ENCODE results near the gene DIPK2A. TPM values are rescaled to one million over a fixed set of nuclear protein-coding genes. Genes with fewer than 3 reads are reported as not detected.

The DIPK2A gene, protein sequence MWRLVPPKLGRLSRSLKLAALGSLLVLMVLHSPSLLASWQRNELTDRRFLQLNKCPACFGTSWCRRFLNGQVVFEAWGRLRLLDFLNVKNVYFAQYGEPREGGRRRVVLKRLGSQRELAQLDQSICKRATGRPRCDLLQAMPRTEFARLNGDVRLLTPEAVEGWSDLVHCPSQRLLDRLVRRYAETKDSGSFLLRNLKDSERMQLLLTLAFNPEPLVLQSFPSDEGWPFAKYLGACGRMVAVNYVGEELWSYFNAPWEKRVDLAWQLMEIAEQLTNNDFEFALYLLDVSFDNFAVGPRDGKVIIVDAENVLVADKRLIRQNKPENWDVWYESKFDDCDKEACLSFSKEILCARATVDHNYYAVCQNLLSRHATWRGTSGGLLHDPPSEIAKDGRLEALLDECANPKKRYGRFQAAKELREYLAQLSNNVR
- total RNA-seq (2014; rRNA removed; shearing (Covaris generic)): 20.4 and 25.2 TPM in 2 replicates

DNA sequence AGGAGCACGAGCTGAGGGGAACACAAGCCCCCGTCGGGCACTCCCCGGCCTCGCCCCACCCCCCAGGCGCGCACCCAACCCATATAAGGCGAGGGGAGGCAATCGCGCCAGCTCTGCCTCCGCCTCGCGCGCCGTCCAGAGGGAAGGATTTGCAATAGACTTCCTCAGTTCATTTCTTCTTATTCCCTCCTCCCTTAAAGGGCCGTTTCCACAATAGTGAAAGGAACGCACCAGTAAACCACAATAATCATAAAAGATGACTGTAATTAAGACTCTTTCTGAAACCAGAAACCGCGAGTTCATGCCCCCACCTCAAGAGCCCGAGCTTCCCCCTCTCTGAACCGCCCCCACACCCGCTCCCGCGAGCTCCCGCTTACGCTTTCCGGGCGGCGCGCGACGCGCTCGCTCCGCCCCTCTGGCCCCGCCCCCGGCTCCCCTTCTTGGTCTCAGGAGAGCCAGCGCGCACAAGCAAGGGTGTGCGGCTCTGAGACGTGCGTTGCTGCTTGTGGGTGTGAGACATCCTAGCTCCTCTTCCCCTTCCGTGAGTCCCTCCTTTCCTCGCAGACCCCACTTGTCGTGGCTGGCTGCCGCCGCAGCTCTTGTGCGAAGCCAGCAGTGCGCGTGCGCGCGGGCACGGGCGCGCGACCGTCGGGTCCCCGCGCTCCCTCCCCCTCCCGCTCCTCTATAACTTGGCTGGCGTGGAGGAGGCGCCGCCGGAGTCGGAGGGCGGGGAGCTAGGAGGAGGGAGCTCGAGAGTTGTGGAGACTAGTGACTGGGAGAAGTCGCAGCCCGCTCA, at the start of gene DIPK2A:
DIPK2A (plus strand) TSS at position 465 of the 796 bp plus-strand sequence. CDS start 510 bp downstream, outside the sequence.
- DNase-seq (ENCODE audit: low read depth): peak; percentile 93

DNA sequence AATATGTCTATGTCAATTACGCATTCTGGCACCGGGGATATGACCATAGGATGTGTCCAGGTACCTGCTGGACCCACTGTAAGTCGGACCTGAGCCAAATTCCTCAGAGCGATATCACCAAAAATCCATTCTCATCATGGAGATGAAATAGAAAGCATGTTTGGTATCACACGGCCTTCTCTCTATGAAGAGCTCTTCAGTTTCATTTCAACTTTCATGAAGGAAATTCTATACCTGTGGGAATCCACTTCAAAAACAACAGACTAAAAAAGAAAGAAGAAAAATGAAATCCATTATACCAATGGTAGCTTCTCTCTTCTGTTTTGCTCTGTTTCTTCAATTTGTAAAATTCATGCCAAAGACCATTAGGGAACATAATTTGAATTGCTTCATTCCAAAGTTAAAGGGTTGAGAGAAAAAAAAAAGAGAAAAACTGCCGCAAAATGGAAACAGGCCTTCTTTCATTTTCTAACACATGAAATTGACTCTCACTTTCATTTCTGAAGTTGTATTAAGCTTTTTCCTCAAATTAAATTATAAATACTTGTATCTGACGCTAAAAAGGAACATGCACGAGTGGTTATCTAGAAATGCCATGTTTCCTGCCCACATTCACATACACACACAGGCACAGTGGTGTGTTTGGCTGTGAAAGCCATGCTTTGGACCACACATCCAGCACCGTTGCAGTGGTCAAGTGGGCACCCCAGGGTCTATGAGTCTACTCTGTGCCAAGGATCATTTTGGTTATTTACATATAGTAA, 46.9 kb upstream of the DIPK2A start:
- no peak for DNase-seq (ENCODE audit: low read depth)

DNA sequence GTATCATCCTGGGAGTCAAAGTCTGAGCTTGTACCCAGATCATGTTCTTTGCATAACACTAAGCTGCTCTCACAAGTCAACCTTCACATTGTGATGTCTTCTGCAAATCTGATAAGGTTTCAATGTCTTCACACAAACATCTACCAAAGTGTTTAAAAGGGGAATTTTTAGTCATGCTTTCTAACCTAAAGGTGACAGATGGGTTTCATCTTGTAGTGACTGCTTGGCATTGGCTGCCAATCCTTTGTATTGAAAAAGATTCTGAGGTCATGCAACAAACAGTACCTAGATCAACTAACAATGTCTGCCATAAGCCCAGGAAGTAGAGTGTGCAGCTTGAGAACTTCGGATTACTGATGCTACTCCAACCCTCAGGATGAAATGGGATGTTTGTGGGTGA, 43.6 kb upstream of the DIPK2A start:
- no peak for DNase-seq (ENCODE audit: low read depth)

DNA sequence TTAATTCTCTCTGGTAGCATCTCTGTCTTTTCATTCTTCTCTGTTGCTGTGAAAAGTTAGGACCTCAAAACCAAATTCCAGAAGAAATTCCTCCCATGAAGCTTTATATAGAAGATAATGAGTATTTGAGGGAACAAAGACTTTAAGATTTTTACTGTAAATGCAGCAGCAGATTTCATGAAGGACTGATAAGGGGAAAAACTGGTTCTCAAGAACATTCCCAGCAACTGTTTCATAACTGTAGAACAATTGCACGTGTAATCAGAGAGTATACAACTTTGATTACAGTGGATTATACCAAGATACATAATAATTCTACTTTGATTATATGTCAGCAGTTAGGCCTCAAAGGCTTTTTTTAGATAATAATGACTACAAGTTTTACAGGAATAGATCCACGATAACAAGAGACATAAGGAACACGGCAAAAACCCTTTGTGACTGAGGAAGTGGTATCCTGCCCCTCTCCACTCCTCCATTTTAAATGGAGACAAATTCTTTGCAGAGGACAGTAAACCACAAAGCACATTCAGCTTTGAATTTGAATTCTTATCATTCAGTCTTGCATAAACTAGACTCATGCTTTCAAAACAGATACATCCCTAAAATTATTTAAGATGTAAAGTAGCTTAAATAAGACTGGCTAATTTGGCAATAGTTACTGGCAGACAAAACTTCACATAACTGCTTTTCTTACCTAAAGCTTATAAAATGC, 42.9 kb upstream of the DIPK2A start:
- no peak for DNase-seq (ENCODE audit: low read depth)

DNA sequence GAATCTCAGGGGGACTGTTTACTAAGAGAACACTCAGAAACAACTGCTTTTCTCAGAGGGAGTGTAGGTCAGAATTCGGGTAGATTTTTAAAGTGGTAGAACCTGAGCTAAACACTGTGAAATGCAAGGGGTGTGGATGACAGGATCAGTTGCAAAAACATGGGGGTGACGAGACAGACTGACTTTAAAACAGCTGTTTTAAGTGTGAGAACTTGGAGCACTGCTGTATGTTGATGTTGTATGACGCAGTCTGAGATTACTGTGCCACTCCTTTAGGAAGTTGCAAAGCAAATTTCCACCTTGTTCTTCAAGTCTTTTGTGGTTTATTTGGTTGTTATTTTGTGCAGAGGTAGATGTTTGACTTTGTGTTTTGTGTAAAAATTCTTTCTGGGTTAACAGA, 36.8 kb upstream of the DIPK2A start:
- no peak for DNase-seq (ENCODE audit: low read depth)

DNA sequence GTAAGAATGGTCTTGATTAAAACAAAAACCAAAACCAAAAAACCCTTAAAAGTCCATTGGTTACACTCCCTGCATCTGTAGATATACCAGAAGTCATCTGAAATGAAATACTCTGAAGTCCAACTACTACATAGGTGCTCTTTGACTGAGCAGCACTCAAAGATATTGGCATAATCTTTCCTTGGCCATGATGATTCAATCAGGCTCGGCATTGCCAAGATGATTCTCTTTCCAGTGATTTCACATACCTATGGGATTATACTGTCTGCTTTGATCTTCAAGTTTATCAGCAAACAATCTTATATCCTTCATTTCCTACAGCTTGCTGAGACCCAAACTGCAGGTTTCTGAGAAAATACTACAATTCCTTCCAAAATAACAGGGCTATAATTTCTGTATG, 35.9 kb upstream of the DIPK2A start:
- no peak for DNase-seq (ENCODE audit: low read depth)

DNA sequence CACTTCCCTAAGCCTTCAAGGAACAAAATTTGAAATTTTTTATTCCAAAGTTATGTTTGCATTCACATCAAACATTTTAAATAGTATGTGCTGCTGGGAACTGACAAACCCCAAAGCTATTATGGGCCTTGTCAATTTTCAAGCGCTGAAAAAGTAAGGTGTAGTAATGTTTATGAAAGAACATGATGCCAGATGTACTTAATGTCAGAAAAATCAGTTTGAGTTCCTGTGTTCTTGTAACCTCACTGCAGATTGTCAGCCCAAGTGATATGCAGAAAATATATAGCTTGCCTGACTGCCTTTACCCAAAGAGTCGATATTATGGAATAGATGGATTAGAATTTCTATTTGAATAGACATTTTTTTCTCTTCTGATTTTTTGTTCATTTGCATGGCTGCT, 20.8 kb upstream of the DIPK2A start:
- no peak for DNase-seq (ENCODE audit: low read depth)

DNA sequence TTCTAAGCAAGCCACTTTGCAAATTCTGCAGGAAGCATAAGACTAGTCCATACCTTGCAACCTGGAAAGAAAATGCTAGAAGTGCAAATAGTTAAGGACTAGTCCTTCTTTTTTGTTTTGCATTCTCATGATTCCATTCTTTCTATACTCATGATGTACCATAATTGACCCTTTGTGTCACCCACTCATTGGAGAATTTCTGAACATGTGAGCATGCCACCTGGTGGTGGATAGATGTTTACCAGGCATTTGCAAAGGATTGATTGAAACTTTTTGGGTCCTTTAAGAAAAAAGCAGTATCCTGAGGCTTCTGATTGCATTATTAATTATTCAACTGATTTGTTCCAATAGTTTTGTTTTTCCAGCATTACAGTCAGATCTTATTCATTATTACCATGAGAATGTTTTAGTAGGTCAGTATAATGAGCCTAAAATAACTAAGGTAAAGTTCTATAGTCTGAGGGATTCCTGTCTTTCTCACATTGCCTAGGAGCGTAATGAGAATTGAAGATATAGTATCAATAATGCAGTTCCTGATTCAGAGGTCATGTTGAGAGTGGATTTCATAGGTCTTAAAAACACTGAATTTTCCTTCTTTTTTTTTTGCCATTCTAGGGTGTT, 20.2 kb upstream of the DIPK2A start:
- DNase-seq (ENCODE audit: low read depth): peak; percentile 31

DNA sequence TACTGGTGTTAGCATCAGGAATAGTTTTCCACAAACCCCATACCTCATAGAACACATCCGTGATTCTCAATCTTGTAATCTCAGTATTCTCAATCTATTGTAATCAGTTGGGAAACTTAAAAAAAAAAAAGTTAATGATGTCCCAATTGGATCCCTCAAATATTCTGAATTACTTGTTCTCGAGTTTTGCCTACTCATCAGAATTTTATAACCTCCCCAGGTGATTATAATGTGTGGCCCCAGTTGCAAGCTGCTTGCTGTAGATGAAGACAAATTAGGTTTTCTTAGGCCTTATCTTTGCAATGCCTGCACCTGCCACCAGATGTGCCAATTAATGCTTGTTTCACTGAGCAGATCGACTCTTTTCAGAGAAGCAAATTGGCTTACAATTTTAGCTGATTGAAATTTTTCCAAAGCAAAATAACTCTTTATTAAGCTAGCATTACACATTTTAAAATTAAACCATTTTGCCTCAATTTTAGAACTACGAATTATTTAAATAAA, 19.0 kb upstream of the DIPK2A start:
- DNase-seq (ENCODE audit: low read depth): no peak

DNA sequence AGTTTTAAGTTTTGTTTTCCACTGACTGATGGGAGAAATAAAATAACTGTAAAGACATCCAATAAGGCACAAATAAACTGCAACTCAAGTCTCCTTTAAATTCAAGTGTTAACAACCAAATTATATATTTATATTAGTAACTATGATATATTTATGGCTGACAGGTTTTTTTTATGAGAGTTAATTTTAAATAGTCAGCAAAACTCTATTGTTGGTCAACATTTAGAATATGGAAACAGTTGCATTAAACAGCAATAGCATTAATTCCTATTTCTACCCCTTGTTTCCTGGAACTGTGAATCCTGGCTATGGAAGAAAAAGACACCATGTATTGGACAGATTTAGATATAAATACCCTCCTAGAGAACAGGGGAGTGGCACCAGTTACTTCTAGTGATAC, 16.5 kb upstream of the DIPK2A start:
- DNase-seq (ENCODE audit: low read depth): no peak

DNA sequence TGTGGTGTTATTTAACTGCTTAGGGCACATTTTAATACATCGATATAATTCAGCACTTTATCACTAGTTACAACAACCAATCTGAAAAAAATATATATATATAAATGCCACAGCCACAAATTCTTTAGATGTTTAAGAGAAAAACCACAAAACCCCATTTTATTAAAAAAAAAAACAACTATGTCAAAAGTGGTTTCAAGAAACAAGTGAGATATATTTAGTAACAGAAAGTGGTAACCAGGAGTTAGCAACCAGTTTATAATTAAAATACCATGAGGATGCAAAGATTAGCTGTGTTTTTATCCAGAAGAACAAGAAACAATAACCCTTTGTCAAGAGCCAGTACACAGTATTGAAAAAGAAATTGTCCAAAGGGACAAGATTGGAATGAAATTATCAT, 14.8 kb upstream of the DIPK2A start:
- DNase-seq (ENCODE audit: low read depth): no peak

DNA sequence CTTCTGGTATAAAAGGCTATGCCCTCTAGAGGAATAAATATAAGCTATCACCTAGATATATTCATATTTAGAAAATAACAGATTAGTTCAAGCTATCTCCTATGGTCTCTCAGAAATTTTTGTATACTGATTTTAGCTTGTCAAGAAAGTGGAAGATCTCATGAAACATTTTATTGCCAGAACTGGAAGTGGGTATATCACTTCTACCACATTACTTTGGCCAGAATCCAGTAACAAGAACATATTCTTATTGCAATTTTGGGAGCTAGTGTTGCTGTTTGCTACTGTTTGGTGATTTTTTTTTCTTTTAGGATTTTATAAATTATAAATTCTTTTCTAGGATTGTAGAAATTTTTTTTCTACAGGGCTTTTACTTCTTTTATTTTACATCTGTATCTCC, 14.2 kb upstream of the DIPK2A start:
- DNase-seq (ENCODE audit: low read depth): no peak

DNA sequence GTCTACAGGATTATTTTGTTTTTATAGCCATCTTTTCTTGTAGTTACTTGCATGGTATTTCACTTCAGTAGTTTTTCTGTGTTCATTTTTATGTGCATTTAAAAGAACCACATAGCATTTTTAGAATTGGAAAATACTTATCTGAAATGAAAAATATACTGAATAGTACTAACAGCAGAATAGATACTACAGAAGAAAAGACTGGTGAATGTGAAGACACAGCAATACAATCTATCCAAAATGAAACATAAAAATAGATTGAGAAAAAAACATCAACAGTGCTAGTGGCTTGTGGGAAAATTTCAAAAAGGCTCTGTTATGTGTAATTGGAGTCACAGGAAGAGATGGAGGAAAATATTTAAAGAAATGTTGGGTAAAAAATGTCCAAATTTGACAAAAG, 12.7 kb upstream of the DIPK2A start:
- DNase-seq (ENCODE audit: low read depth): no peak

DNA sequence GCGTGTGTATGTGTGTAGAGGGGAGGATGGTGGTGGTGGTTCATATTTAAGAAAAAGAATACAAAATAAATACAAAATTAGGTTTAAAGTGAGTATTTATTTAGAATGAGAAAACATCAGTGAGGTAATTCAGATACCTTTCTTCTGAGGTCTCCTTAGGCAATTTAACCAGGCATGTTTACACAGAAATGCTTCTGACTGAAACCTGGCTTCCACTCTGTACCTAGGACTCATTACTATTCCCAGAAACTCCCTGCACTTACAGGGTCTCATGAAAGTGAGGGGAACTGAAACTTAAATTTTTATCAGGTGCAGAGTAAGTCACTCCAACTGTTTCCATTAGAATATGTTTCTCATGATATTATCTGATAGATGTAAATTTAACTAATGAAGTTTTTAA, 10.3 kb upstream of the DIPK2A start:
- no peak for DNase-seq (ENCODE audit: low read depth)

DNA sequence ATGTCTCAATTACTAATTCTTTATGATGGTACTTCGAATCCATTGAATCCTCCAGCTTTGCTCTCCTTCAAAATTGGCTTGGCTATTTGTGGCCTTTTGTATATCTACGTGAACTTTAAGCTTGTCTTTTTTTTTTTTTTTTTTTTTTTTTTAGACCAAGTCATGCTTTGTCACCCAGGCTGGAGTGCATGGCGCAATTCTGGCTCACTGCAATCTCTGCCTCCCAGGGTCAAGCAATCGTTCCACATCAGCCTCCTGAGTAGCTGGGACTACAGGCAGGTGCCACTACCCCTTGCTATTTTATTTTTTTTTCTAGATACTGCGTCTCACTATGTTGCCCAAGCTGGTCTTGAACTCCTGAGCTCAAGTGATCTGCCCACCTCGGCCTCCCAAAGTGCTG, 7.7 kb upstream of the DIPK2A start:
- no peak for DNase-seq (ENCODE audit: low read depth)

DNA sequence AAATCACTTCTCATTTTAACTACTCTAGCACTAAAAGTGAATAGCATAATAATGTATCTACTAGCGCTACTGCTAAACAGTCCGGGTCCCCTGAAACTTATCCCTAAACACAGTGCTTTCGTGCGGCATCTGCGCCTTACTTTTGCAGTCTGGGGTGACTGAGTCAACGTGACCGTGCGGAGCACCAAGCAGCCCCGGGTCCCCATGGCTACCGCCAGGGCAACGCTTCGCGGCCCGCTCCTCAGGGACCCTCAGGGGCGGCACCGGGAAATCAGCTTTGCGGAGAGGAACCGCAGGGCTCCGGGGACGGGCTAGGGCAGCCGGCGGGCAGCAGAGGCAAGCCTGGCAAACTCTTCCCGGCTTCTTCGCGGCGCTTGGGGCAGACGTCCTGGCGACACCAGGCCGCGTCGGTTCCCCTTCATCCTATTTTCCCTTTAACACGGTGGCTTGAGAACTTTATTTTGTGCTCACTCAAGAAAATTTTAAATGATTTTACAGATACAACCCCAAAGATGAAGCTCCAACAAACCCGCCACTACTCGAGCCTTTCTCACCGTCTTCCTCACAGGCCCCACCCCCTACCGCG, 757 bp upstream of the DIPK2A start:
- no peak for DNase-seq (ENCODE audit: low read depth)

DNA sequence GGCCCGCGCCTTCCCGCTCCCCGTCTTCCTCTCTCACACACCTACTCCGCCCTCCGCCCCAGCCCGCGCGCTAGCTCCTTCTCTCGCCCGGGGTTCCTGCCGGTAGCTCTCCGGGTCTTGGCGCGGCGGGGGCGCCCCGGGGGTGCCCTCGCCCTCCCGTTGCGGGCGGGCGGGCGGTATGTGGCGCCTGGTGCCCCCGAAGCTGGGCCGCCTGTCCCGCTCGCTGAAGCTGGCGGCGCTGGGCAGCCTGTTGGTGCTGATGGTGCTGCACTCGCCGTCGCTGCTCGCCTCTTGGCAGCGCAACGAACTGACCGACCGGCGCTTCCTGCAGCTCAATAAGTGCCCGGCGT, 507 bp downstream of the DIPK2A start:
- no peak for DNase-seq (ENCODE audit: low read depth)

DNA sequence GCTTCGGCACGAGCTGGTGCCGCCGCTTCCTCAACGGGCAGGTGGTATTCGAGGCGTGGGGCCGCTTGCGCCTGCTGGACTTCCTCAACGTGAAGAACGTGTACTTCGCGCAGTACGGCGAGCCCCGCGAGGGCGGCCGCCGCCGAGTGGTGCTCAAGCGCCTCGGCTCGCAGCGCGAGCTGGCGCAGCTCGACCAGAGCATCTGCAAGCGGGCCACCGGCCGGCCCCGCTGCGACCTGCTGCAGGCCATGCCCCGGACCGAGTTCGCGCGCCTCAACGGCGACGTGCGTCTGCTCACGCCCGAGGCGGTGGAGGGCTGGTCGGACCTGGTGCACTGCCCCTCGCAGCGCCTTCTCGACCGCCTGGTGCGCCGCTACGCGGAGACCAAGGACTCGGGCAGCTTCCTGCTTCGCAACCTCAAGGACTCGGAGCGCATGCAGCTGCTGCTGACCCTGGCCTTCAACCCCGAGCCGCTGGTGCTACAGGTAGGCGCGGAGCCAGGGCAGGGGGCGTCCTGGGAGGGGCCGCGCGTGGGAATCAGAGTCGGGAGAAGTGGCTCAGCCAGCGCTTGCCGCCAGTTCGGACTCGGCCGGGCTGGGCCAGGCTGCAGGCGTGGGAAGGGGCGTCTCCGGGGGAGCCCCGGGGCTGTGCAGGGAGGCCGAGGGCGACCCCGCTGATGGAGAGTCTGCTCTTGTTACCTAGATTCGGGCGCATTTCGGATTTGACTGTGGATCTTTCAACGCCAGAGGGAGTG, 1.1 kb downstream of the DIPK2A start:
- peak; percentile 67 for DNase-seq (ENCODE audit: low read depth)

DNA sequence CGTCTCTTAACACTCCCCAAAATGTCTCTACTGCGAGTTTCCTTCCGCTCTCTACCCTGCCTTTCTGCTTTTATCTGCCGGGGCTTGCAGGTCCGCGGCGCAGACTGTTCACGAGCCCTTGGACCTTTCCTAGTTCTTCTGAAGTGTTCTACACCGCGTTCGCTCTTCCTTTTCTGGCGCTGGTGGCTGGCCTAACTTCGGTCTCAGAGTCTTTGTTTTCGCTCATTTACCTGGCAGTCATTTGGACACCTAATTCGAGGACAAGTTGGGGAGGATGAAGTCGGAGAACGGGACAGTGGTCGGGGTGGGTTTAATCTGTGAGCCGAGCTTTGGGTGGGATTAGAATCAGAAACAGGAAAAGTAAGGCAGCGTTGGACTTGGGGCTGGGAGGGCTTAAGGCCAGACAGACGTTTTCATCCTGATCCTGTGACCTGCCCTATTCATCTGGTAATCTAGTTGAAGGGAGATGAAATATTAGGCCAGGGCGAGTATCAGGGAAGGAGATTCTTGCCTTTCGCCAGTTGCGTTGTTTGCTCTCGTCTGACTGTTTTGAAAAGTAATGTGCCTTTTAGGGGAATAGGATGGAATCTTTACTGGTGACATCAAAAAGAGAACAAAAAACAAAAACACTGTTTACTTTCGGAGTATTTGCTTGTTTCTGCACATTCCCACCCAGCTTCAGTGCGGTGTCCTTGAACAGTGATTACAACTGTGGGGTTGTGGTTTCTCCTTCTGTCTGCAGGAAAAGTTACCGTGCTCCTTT, 1.8 kb downstream of the DIPK2A start:
- DNase-seq (ENCODE audit: low read depth): peak; percentile 76

Measured in RPMI7951 (cell line).